ENCODE measurements around the gene TRAPPC10. TPM values are rescaled to one million over a fixed set of nuclear protein-coding genes. Genes with fewer than 3 reads are reported as not detected.

TRAPPC10 gene
- total RNA-seq, 1 experiment from 2014 or later = 31.0 TPM

- Histone ChIP-seq H3K4me3 (no peak overlapping the region), H3K9me3 (replicated peaks) (no peaks in the 10 kb centered on the region), H3K27ac (no peak overlapping the region), H3K36me3 (peaks cover 13% of the 10 kb centered on the region; the same call in 1 of the 2 replicates), H3K27me3 (no peaks in the 10 kb centered on the region), H3K4me1 (no peaks in the 10 kb centered on the region)
- no peak for DNase-seq
These were observed 59.4 kb downstream of the TRAPPC10 start for GRCh38 chr21:44071359-44072104.

- H3K4me3 ChIP-seq = no peak overlapping the region
- no peaks in the 10 kb centered on the region for H3K4me1 ChIP-seq
- no peaks in the 10 kb centered on the region for H3K27me3 ChIP-seq
- DNase-seq = no peak
- H3K27ac ChIP-seq = no peak overlapping the region
- peaks cover 15% of the 10 kb centered on the region; the same call in 1 of the 2 replicates for H3K36me3 ChIP-seq
- H3K9me3 ChIP-seq (replicated peaks) = no peaks in the 10 kb centered on the region
These were observed 60.0 kb downstream of the TRAPPC10 start for GRCh38 chr21:44072111-44072510.

DNA sequence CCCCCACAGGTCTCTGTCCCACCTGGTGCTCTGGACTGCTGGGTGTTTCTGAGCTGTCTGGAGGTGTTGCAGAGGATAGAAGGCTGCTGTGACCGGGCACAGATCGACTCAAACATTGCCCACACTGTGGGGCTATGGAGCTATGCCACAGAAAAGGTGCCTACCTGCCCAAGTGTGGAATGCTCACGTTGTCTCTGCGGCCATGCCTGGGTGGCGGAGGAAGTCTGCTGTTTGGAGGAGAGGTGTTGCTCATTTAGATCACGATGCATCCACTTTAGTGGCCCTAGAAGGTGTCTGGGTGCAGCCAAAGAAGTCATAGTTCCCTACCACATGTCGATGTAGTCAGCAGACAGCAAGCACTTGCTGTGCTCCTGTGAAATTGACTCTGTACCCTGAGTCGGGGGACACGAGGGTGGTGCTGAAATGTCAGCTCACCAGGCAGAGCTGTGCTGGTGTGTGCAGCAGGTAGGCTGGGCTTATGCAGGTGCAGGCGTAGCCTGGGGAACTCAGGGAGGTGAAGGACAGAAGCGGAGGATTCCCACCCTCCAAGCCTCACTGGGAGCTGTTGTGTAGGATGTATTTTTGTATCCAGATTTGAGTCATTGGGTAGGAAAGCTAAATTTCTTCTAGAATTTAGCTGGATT is 62.3 kb downstream of the TRAPPC10 start:
- no peak for DNase-seq
- H3K4me3 ChIP-seq = no peak overlapping the region
- H3K36me3 ChIP-seq = peaks cover 21% of the 10 kb centered on the region
- H3K4me1 ChIP-seq = no peaks in the 10 kb centered on the region
- H3K27ac ChIP-seq = no peak overlapping the region
- no peaks in the 10 kb centered on the region for H3K27me3 ChIP-seq
- no peaks in the 10 kb centered on the region for H3K9me3 ChIP-seq (replicated peaks)

DNA sequence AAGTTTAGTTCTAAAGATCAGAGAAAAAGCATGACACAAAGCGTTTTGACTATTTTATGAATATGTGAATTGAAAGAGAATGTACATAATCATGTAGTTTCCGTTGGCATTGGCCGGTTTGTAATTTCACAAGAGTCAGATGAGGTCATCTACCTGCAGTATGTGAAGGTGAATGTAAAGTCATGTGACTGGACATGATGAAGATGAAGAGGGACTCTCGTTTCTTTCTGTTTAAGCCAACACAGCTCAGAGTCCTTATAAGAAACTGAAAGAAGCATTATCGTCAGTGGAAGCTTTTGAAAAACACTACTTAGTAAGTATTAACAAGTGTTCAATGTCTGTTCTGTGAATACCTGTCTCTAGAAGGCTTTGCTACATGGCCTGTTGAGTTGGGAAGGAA is 64.2 kb downstream of the TRAPPC10 start:
- Histone ChIP-seq H3K4me1 (no peaks in the 10 kb centered on the region), H3K4me3 (no peak overlapping the region), H3K27ac (no peak overlapping the region), H3K36me3 (peaks cover 22% of the 10 kb centered on the region), H3K27me3 (no peaks in the 10 kb centered on the region), H3K9me3 (replicated peaks) (no peaks in the 10 kb centered on the region)
- DNase-seq = no peak

DNA sequence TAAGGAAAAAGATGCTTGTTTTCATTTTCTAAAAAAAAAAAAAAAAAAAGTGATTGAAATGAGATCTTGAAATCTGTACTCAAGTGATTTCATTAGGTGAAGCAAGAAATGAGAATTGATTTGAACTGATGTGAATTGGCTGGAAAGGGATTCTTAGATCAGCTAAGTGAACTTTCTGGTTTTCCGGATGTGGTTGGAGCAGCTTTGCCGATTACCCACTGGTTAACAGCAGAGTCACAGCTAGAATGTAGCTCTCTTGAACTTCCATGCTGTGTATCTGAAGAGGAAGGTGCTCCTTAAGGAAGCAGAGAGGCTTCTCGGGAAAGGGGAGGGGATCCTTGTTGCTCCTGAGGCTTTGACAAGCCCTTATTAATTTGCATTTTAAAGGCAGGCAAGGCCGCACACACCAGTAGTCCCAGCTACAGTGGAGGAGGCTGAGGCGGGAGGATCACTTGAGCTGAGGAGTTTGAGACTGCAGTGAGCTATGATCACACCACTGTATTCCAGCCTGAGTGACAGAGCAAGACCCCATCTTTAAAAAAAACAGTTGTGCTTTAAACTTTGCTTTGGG is 66.4 kb downstream of the TRAPPC10 start:
- DNase-seq = no peak
- Histone ChIP-seq H3K36me3 (peaks cover 26% of the 10 kb centered on the region), H3K4me1 (no peaks in the 10 kb centered on the region), H3K27ac (no peak overlapping the region), H3K4me3 (no peak overlapping the region), H3K27me3 (no peaks in the 10 kb centered on the region), H3K9me3 (replicated peaks) (no peaks in the 10 kb centered on the region)

DNA sequence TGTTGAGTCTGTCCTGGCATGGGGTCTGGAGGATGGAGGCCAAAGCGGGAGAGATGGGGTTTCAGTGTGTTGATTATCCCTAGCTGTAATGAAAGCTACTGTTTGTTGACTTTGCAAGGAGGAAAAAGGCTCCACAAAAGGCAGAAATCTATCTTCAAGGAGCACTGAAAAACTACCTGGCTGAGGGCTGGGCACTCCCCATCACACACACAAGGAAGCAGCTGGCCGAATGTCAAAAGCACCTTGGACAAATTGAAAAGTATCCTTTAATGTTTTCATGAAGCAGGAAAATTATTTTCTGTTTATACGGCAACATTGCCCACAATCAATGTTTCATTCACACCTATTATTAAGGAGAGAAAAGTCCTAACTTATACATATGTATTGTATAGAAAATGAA is 67.3 kb downstream of the TRAPPC10 start:
- H3K27me3 ChIP-seq = no peaks in the 10 kb centered on the region
- DNase-seq = no peak
- no peaks in the 10 kb centered on the region for H3K4me1 ChIP-seq
- no peaks in the 10 kb centered on the region for H3K9me3 ChIP-seq (replicated peaks)
- no peak overlapping the region for H3K27ac ChIP-seq
- H3K36me3 ChIP-seq = peaks cover 31% of the 10 kb centered on the region
- no peak overlapping the region for H3K4me3 ChIP-seq

GRCh38 chr21:44079846-44080245 is 67.7 kb downstream of the TRAPPC10 start:
- no peak overlapping the region for H3K4me3 ChIP-seq
- peaks cover 31% of the 10 kb centered on the region for H3K36me3 ChIP-seq
- H3K27me3 ChIP-seq = no peaks in the 10 kb centered on the region
- no peaks in the 10 kb centered on the region for H3K4me1 ChIP-seq
- DNase-seq = no peak
- no peak overlapping the region for H3K27ac ChIP-seq
- H3K9me3 ChIP-seq (replicated peaks) = no peaks in the 10 kb centered on the region

DNA sequence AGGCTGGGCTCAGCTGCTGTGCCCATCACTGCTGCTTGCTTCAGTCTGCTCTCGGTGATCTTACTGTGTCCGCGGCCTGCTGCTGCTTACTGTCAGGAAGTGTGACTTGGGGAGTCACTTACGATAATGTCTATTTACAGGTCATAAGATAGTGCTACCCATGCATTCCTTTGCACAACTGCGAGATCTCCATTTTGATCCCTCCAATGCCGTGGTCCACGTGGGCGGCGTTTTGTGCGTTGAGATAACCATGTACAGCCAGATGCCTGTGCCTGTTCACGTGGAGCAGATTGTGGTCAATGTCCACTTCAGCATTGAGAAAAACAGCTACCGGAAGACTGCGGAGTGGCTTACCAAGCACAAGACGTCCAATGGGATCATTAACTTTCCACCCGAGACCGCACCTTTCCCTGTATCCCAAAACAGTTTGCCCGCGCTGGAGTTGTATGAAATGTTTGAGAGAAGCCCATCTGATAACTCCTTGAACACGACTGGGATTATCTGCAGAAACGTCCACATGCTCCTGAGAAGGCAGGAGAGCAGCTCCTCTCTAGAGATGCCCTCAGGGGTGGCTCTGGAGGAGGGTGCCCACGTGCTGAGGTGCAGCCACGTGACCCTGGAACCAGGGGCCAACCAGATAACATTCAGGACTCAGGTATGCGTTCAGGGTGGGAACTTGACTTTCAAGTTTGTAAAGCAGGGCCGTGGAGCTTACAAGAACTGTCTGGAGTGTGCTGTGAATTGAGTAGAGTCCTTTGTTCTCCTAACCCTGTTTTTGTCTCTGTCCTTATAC is 70.7 kb downstream of the TRAPPC10 start:
- Histone ChIP-seq H3K4me3 (no peak overlapping the region), H3K9me3 (replicated peaks) (no peaks in the 10 kb centered on the region), H3K27ac (no peak overlapping the region), H3K4me1 (peaks cover 2% of the 10 kb centered on the region; the same call in 1 of the 2 replicates), H3K27me3 (no peaks in the 10 kb centered on the region), H3K36me3 (peaks cover 18% of the 10 kb centered on the region)
- DNase-seq = no peak

GRCh38 chr21:44083631-44084291 is 71.7 kb downstream of the TRAPPC10 start:
- Histone ChIP-seq H3K9me3 (replicated peaks) (no peaks in the 10 kb centered on the region), H3K36me3 (peaks cover 15% of the 10 kb centered on the region), H3K27ac (no peak overlapping the region), H3K4me3 (no peak overlapping the region), H3K27me3 (no peaks in the 10 kb centered on the region), H3K4me1 (peaks cover 2% of the 10 kb centered on the region; the same call in 1 of the 2 replicates)
- DNase-seq = no peak

DNA sequence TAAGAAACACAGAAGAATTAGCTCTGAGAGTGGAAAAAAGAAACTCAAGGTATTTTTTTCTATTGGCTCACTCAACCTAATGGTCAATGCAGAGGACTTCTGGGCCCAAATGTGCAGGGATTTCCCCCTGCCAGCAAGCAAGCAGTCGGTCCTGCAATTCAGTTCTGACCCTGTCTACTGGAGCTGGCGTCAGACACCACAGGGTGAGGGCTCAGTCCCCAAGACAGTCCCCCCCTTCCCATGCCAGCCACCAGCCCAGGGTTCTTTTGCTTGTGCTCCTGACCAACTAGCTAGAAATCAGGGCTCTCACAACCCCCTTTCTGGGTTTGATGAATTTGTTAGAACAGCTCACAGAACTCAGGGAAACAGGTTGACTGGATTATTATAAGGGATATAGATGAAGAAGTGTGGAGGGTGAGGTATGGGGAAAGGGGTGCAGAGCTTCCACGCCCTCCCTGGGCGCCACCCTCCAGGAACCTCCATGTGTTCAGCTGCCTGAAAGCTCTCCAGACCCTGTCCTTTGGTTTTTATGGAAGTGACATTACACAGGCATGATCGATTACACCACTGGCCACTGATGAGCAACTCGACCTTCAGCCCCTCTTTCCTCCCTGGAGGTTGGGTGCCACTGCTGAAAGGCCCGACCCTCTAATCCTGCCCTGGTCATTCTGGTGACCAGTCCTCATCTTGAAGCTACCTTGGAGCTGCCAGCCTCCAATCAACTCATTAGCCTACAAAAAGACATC is 72.6 kb downstream of the TRAPPC10 start:
- H3K27ac ChIP-seq = no peak overlapping the region
- DNase-seq = no peak
- H3K27me3 ChIP-seq = no peaks in the 10 kb centered on the region
- no peak overlapping the region for H3K4me3 ChIP-seq
- peaks cover 16% of the 10 kb centered on the region for H3K36me3 ChIP-seq
- peaks cover 2% of the 10 kb centered on the region; the same call in 1 of the 2 replicates for H3K4me1 ChIP-seq
- H3K9me3 ChIP-seq (replicated peaks) = no peaks in the 10 kb centered on the region

DNA sequence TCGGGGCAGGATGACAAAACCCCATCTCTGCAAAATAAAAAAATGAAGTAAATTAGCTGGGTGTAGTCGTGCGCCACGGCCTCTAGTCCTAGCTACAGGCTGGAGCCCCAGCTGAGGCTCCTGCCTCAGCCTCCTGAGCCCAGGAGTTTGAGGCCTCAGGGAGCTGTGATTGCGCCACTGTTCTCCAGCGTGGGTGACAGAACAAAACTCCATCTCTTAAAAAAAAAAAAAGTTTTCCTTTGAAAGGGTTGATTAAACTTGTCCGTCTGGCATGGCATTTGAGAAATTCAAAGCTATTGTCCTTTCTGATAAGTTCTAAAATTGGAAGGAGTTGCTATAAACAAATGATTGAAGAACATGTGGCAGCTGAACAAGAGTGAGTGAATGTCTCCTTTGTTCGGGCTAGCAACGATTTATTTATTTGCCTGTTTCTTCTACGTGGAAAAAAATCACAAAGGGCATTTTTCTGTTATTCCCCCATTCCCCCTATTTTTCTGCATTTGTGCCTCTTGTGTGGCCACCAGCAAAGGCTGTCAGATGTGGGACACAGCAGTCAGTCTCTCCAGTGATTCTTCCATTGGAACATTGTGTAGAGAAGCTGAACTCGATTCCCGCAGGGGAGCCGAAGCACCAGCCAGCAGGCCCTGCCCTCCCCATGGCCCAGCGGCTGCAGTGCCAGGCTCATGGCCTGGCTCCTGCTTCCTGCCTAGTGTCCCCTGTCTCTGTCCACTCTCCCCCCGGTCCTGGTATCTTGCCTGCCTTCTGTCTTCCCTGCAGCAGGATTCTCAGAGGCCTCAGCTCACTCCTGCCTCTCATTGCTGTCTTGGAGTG is 73.6 kb downstream of the TRAPPC10 start:
- Histone ChIP-seq H3K27me3 (no peaks in the 10 kb centered on the region), H3K36me3 (peaks cover 26% of the 10 kb centered on the region; the same call in 1 of the 2 replicates)

DNA sequence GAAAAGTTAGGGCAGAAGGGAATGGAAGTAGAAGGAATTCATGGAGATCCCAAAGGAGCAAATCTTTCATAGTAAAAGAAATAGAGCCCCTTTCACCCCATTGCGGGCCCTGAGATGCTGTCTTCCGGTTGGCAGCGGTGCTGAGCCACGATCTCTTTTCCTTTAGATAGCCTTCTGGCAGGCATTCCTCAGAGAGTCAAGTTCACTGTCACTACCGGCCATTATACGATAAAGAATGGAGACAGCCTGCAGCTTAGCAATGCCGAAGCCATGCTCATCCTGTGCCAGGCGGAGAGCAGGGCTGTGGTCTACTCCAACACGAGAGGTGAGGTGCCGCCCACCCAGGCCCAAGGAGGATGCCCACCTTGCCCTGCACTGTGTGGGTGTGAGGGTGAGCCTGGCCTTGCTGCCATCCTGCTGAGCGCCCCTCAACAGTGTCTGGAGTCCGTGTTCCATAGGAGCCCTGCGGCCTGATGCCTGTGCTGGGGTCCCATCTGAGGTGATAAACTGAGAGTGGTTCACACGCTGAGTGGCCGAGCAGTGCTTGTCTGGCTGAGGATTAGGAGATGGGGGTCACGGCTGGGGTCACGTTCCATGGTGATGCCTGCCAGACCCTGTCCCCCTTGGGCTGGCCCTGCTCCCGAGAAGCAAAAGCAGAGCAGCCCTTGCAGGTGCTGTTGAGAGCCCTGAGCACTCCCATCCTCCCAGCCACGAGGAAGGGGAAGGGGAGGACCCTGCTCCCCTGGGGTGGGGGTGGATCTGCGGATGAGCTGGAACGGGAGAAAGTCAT is 74.7 kb downstream of the TRAPPC10 start:
- H3K9me3 ChIP-seq (replicated peaks) = no peaks in the 10 kb centered on the region
- H3K27ac ChIP-seq = no peak overlapping the region
- H3K4me3 ChIP-seq = no peak overlapping the region
- no peaks in the 10 kb centered on the region for H3K27me3 ChIP-seq
- H3K36me3 ChIP-seq = peaks cover 23% of the 10 kb centered on the region; the same call in 1 of the 2 replicates
- H3K4me1 ChIP-seq = peaks cover 2% of the 10 kb centered on the region; the same call in 1 of the 2 replicates
- no peak for DNase-seq

More for the DNA sequence above, 73.6 kb downstream of the TRAPPC10 start:
- DNase-seq = peak in 1 of 2 experiments; percentile 19
- no peak overlapping the region; the same call in 1 of the 2 replicates for H3K27ac ChIP-seq
- no peaks in the 10 kb centered on the region for H3K9me3 ChIP-seq (replicated peaks)
- no peak overlapping the region for H3K4me3 ChIP-seq
- H3K4me1 ChIP-seq = peaks cover 2% of the 10 kb centered on the region; the same call in 1 of the 2 replicates

Measured in SJCRH30 (cell line).